ENCODE measurements around the gene PLA2G1B.

- TF ChIP-seq CTCF (IDR thresholded peaks at IDR 0.05) (no peak), POLR2AphosphoS5 (IDR thresholded peaks at IDR 0.05) (no peak)
Observed at GRCh38 chr12:120350576-120351350, 23.2 kb upstream of the PLA2G1B start.
